Endothelial cell of umbilical vein (primary cell): Measurements from ENCODE around the gene MRGPRE. TPM values are rescaled to one million over a fixed set of nuclear protein-coding genes. Genes with fewer than 3 reads are reported as not detected.

ENCODE experiments used
- BruUV-seq: library from RNA; stranded (reverse); fragments of 400-500 nt; replicated peaks from 2 replicates; lab custom pipeline; 2021; lab: Mats Ljungman, UMichigan
- CTCF ChIA-PET: fragments of 300-600, 350-600 bp; sonication (Branson Sonifier 250); formaldehyde crosslinking; loops from one replicate; lab custom pipeline; 2021; ENCODE audit warnings: antibody characterized with exemption, inconsistent platforms; lab: Charles Lee
- POLR2A ChIA-PET: fragments of 300-600, 350-600 bp; sonication (Branson Sonifier 250); formaldehyde crosslinking; loops from one replicate; lab custom pipeline; 2021; ENCODE audit warnings: antibody characterized with exemption, inconsistent platforms; lab: Charles Lee
- DNase-seq: peaks from one replicate; pipeline ENCODE4 v3.0.0-alpha.2; 2011; ENCODE audit warnings: low read depth, low spot score
- FAIRE-seq: peaks from 2 replicates; lab custom pipeline; 2011; peaks lifted over from hg19 to GRCh38; lab: Jason Lieb, UNC
- H2AFZ ChIP-seq: 2 replicates; pipeline ENCODE4 v1.6.0; 2012; ENCODE audit warnings: low read depth, low read length, control low read depth, inconsistent platforms
- H3K27ac ChIP-seq: 2 replicates; pipeline ENCODE4 v1.5.1; 2011; ENCODE audit warnings: low read depth, mild to moderate bottlenecking, control low read depth, low read length, moderate library complexity; ENCODE audit not compliant: insufficient read depth
- H3K27me3 ChIP-seq, 2 experiments: 2 replicates each; pipeline versions ENCODE4 v1.6.0 to v1.6.1; 2011; ENCODE audit warnings: low read length in 2 of 2, mixed read lengths in 1 of 2; ENCODE audit not compliant: control insufficient read depth in 2 of 2, insufficient read depth in 2 of 2
- H3K36me3 ChIP-seq, 2 experiments: 2 replicates in 1 of 2; 3 replicates in 1 of 2; pipeline ENCODE4 v1.5.1; 2011; ENCODE audit warnings: low read length in 2 of 2, mild to moderate bottlenecking in 1 of 2, moderate library complexity in 1 of 2; ENCODE audit not compliant: control insufficient read depth in 2 of 2, insufficient read depth in 2 of 2; ENCODE audit errors: extremely low read depth in 1 of 2
- H3K4me1 ChIP-seq: 3 replicates; pipeline ENCODE4 v1.5.1; 2011; ENCODE audit warnings: mild to moderate bottlenecking, low read length; ENCODE audit not compliant: control insufficient read depth, insufficient read depth; ENCODE audit errors: extremely low read depth
- H3K4me2 ChIP-seq: 2 replicates; pipeline ENCODE4 v1.6.1; 2011; ENCODE audit warnings: low read length, control low read depth, mixed read lengths; ENCODE audit not compliant: insufficient read depth
- H3K4me3 ChIP-seq, 3 experiments: fragments of 200-600 bp in 1 of 3; sonication (generic), shearing (Covaris generic) in 1 of 3; replicated peaks in 1 of 3; 2 replicates each; pipeline ENCODE4 v1.5.1; 2011 to 2016; ENCODE audit warnings: control low read depth in 3 of 3, low read length in 3 of 3, mild to moderate bottlenecking in 2 of 3, inconsistent platforms in 1 of 3, low read depth in 1 of 3, moderate library complexity in 1 of 3; ENCODE audit not compliant: insufficient read depth in 1 of 3
- H3K79me2 ChIP-seq: 2 replicates; pipeline ENCODE4 v1.6.0; 2012; ENCODE audit warnings: low read length, inconsistent platforms; ENCODE audit not compliant: control insufficient read depth, insufficient read depth
- H3K9ac ChIP-seq: replicated peaks from 2 replicates; pipeline ENCODE3; 2011; ENCODE audit warnings: low read length, control low read depth; ENCODE audit not compliant: insufficient read depth; ENCODE audit errors: extremely low read depth
- H3K9me1 ChIP-seq: replicated peaks from 3 replicates; pipeline ENCODE4 v1.6.0; 2011; ENCODE audit warnings: mild to moderate bottlenecking, low read length; ENCODE audit not compliant: control insufficient read depth, insufficient read depth; ENCODE audit errors: extremely low read depth
- H3K9me3 ChIP-seq: replicated peaks from 2 replicates; pipeline ENCODE4 v1.5.1; 2012; ENCODE audit warnings: low read length, inconsistent platforms; ENCODE audit not compliant: control insufficient read depth, insufficient read depth
- H4K20me1 ChIP-seq: replicated peaks from 2 replicates; pipeline ENCODE3; 2011; ENCODE audit warnings: mild to moderate bottlenecking, low read length; ENCODE audit not compliant: control insufficient read depth, insufficient read depth; ENCODE audit errors: extremely low read depth
- CTCF ChIP-seq, 2 donors: IDR thresholded peaks; 1 replicate in 1 of 2; 2 replicates in 1 of 2; pipeline ENCODE4 v1.5.1; 2011; ENCODE audit warnings: low read length in 2 of 2, mild to moderate bottlenecking in 2 of 2, moderate library complexity in 2 of 2, control low read depth in 1 of 2, inconsistent platforms in 1 of 2, low read depth in 1 of 2; ENCODE audit not compliant: insufficient read depth in 1 of 2; ENCODE audit errors: extremely low read depth in 1 of 2
- EZH2 ChIP-seq: IDR thresholded peaks from 2 replicates; pipeline ENCODE4 v1.6.1; 2012; ENCODE audit warnings: borderline replicate concordance, low read depth, mild to moderate bottlenecking, moderate library complexity, low read length, inconsistent platforms; ENCODE audit not compliant: severe bottlenecking
- FOS ChIP-seq: IDR thresholded peaks from 2 replicates; pipeline ENCODE4 v1.6.1; 2011; ENCODE audit warnings: mild to moderate bottlenecking, low read length, moderate library complexity, borderline replicate concordance; ENCODE audit not compliant: insufficient read depth
- JUN ChIP-seq: IDR thresholded peaks from 2 replicates; pipeline ENCODE4 v1.6.1; 2011; ENCODE audit warnings: borderline replicate concordance, low read depth; ENCODE audit not compliant: insufficient read length, insufficient read depth
- MAX ChIP-seq: IDR thresholded peaks from 2 replicates; pipeline ENCODE4 v1.6.1; 2011; ENCODE audit not compliant: insufficient read depth, insufficient read length
- MYC ChIP-seq: IDR thresholded peaks from one replicate; pipeline ENCODE4 v1.6.1; 2011; ENCODE audit warnings: mild to moderate bottlenecking, low read depth, low read length
- POLR2A ChIP-seq: IDR thresholded peaks from 2 replicates; pipeline ENCODE4 v1.6.1; 2012; ENCODE audit warnings: low read depth, mild to moderate bottlenecking, control low read depth, low read length
- POLR2AphosphoS5 ChIP-seq: IDR thresholded peaks from 2 replicates; pipeline ENCODE4 v1.6.1; 2012; ENCODE audit warnings: low read depth, mild to moderate bottlenecking, control low read depth, low read length, moderate library complexity; ENCODE audit not compliant: insufficient read depth
- dilution Hi-C: fragments of 300-500 bp; cut with MboI; formaldehyde crosslinking; loops from one replicate; pipeline ENCODE4 v1.15.0; 2019; ENCODE audit warnings: low sequenced_read_pairs; ENCODE audit not compliant: extremely low pct_ligation_motif_present
- intact Hi-C: fragments of 100-400 bp; cut with micrococcal nuclease; formaldehyde crosslinking; loops from one replicate; pipeline ENCODE4 v1.10.0; 2022
- polyA plus RNA-seq, 4 experiments: library from polyadenylated mRNA; depleted of rRNA in 3 of 4; stranded (reverse) in 3 of 4; unstranded in 1 of 4; fragments of >200 nt; gene quantifications; 2 replicates each; pipeline versions ENCODE4 v1.2.1 to v1.2.3, GENCODE V29; 2011 to 2012; ENCODE audit warnings: missing spikeins in 1 of 4
- total RNA-seq: library from RNA; stranded (reverse); gene quantifications from 2 replicates; pipeline ENCODE4 v1.2.3, GENCODE V29; 2021

The MRGPRE gene
- total and polyA plus RNA-seq, 2 donors (not counting 3 experiments of a cell fraction or from before 2014, with no cell fraction given): not detected

- Histone ChIP-seq H3K27ac (no peak overlapping the region), H3K36me3 (no peaks in the 10 kb centered on the region), H3K4me1 (no peaks in the 10 kb centered on the region), H4K20me1 (no peaks in the 10 kb centered on the region), H3K9ac (no peak overlapping the region), H3K27me3 (no peaks in the 10 kb centered on the region), H3K9me1 (no peaks in the 10 kb centered on the region), H2AFZ (no peak overlapping the region), H3K4me2 (no peak overlapping the region), H3K4me3 (no peak overlapping the region), H3K9me3 (no peaks in the 10 kb centered on the region), H3K79me2 (no peaks in the 10 kb centered on the region)
- TF ChIP-seq POLR2A (no peak), EZH2 (no peak), POLR2AphosphoS5 (no peak), JUN (no peak), MYC (no peak), FOS (no peak), CTCF (IDR thresholded peaks at IDR 0.05; ENCODE audit: extremely low read depth in 1 of 2, insufficient read depth in 1 of 2, low read depth in 1 of 2, low read length in 2 of 2) (no peak), MAX (no peak)
- ChIA-PET POLR2A (no interaction called here), CTCF (no interaction called here)
- BruUV-seq: no TSS peak
- no peak for DNase-seq
- dilution Hi-C loops (no loop called here), intact Hi-C loops (no loop called here)
- FAIRE-seq: no peak
These were observed 4.4 kb downstream of the MRGPRE start for GRCh38 chr11:3227568-3228444.
